HCT116 (cell line): ENCODE measurements around the gene PCID2. TPM values are rescaled to one million over a fixed set of nuclear protein-coding genes. Genes with fewer than 3 reads are reported as not detected.
A peak's percentile ranks its signal among the peaks of the same experiment; 100 is the strongest.

ENCODE experiments used
- ATAC-seq: fragments of 200-7000 bp; cut with Tn5 transposase; 2 replicates; pipeline ENCODE4 v1.9.1; 2020; ENCODE audit warnings: mild to moderate bottlenecking, moderate library complexity
- BruUV-seq: library from RNA; stranded (reverse); fragments of 400-500 nt; replicated peaks from 2 replicates; lab custom pipeline; 2021; lab: Mats Ljungman, UMichigan
- CTCF ChIA-PET: fragments of 300-600 bp; sonication (Branson Sonifier 250); formaldehyde crosslinking; loops from one replicate; lab custom pipeline; 2021; ENCODE audit warnings: antibody characterized with exemption; lab: Charles Lee
- POLR2A ChIA-PET: fragments of 300-600, 350-600 bp; sonication (Branson Sonifier 250); formaldehyde crosslinking; loops from one replicate; lab custom pipeline; 2021; ENCODE audit warnings: antibody characterized with exemption; lab: Charles Lee
- RAD21 ChIA-PET, 2 experiments: fragments of 300-600 bp; sonication (Branson Sonifier 250); formaldehyde crosslinking; loops; one replicate each; lab custom pipeline; 2023; ENCODE audit warnings: low total read pairs in 2 of 2; ENCODE audit not compliant: uncharacterized antibody in 2 of 2, unreplicated experiment in 2 of 2, low non-redundant PET in 1 of 2; lab: Charles Lee
- DNase-seq: peaks from one replicate; pipeline ENCODE4 v3.0.0-alpha.2; 2010; ENCODE audit warnings: low read depth, low spot score
- H2AFZ ChIP-seq: fragments of 200-600 bp; shearing (Covaris generic), sonication (generic); 2 replicates; pipeline ENCODE4 v1.6.1; 2017; ENCODE audit warnings: low read depth, mixed run types, mixed read lengths, antibody characterized with exemption, low read length; ENCODE audit not compliant: poor library complexity, severe bottlenecking
- H3K27ac ChIP-seq: 2 replicates; pipeline ENCODE4 v1.5.1; 2012; ENCODE audit warnings: low read depth, low read length
- H3K27me3 ChIP-seq: fragments of 200-600 bp; sonication (generic); 2 replicates; pipeline ENCODE4 v1.6.1; 2016; ENCODE audit warnings: mixed run types, low read length, mixed read lengths; ENCODE audit not compliant: insufficient read depth
- H3K36me3 ChIP-seq, 2 experiments: fragments of 200-500 bp in 1 of 2; fragments of 200-600 bp in 1 of 2; sonication (Bioruptor generic) in 1 of 2; sonication (generic) in 1 of 2; 2 replicates each; pipeline versions ENCODE4 v1.5.1 to v1.6.1; 2014 to 2016; ENCODE audit warnings: low read length in 2 of 2, inconsistent platforms in 1 of 2, mixed read lengths in 1 of 2, mixed run types in 1 of 2; ENCODE audit not compliant: insufficient read depth in 2 of 2, control insufficient read depth in 1 of 2
- H3K4me1 ChIP-seq, 2 experiments: fragments of 200-600 bp in 1 of 2; sonication (generic) in 1 of 2; 2 replicates each; pipeline versions ENCODE4 v1.5.1 to v1.6.1; 2012 to 2017; ENCODE audit warnings: low read length in 2 of 2, inconsistent platforms in 1 of 2, mild to moderate bottlenecking in 1 of 2, mixed read lengths in 1 of 2, mixed run types in 1 of 2, moderate library complexity in 1 of 2; ENCODE audit not compliant: insufficient read depth in 2 of 2, control insufficient read depth in 1 of 2
- H3K4me2 ChIP-seq: fragments of 200-600 bp; sonication (generic); 2 replicates; pipeline ENCODE4 v1.6.1; 2017; ENCODE audit warnings: mixed run types, low read length, mixed read lengths
- H3K4me3 ChIP-seq, 2 experiments: fragments of 200-600 bp in 1 of 2; sonication (generic) in 1 of 2; replicated peaks in 1 of 2; 2 replicates each; pipeline ENCODE4 v1.5.1; 2011 to 2016; ENCODE audit warnings: low read length in 2 of 2, control low read depth in 1 of 2, low read depth in 1 of 2, mild to moderate bottlenecking in 1 of 2, mixed read lengths in 1 of 2, mixed run types in 1 of 2
- H3K79me2 ChIP-seq: fragments of 200-600 bp; sonication (generic); 2 replicates; pipeline ENCODE4 v1.6.1; 2017; ENCODE audit warnings: mild to moderate bottlenecking, mixed run types, low read length, moderate library complexity, mixed read lengths; ENCODE audit not compliant: insufficient read depth
- H3K9ac ChIP-seq: fragments of 200-600 bp; sonication (generic); 2 replicates; pipeline ENCODE4 v1.6.1; 2016; ENCODE audit warnings: low read length, mixed read lengths
- H3K9me2 ChIP-seq: fragments of 200-600 bp; sonication (generic), shearing (Covaris generic); 2 replicates; pipeline ENCODE4 v1.6.1; 2017; ENCODE audit warnings: mixed run types, mild to moderate bottlenecking, moderate library complexity; ENCODE audit not compliant: insufficient read depth
- H3K9me3 ChIP-seq, 2 experiments: fragments of 200-500 bp in 1 of 2; fragments of 200-600 bp in 1 of 2; sonication (Bioruptor generic) in 1 of 2; sonication (generic) in 1 of 2; 2 replicates each; pipeline ENCODE4 v1.6.1; 2014 to 2017; ENCODE audit warnings: low read length in 2 of 2, mixed read lengths in 2 of 2, inconsistent platforms in 1 of 2, low read depth in 1 of 2, mild to moderate bottlenecking in 1 of 2, mixed run types in 1 of 2, moderate library complexity in 1 of 2; ENCODE audit not compliant: control insufficient read depth in 1 of 2, insufficient read depth in 1 of 2
- H4K20me1 ChIP-seq: fragments of 200-600 bp; sonication (generic), shearing (Covaris generic); 2 replicates; pipeline ENCODE4 v1.6.1; 2017; ENCODE audit warnings: mixed run types, mild to moderate bottlenecking, moderate library complexity; ENCODE audit not compliant: insufficient read depth
- ATF3 ChIP-seq: IDR thresholded peaks from 2 replicates; pipeline ENCODE4 v1.6.1; 2012
- JUND ChIP-seq: IDR thresholded peaks from 2 replicates; pipeline ENCODE4 v1.6.1; 2012
- MAX ChIP-seq: IDR thresholded peaks from 2 replicates; pipeline ENCODE4 v1.6.1; 2012
- RAD21 ChIP-seq: IDR thresholded peaks from 2 replicates; pipeline ENCODE4 v1.6.1; 2012; ENCODE audit warnings: low read depth, mild to moderate bottlenecking
- ZNF274 ChIP-seq: fragments of 200-500 bp; sonication (Bioruptor generic); IDR thresholded peaks from 2 replicates; pipeline ENCODE4 v1.6.1; 2014; ENCODE audit warnings: mild to moderate bottlenecking, low read depth, low read length, inconsistent platforms
- intact Hi-C: fragments of 100-400 bp; cut with micrococcal nuclease; formaldehyde crosslinking; loops from 2 replicates; pipeline ENCODE4 v1.10.0; 2022
- total RNA-seq: library from RNA; stranded (reverse); gene quantifications from one replicate; pipeline ENCODE4 v1.2.1, GENCODE V29; 2021; ENCODE audit not compliant: unreplicated experiment

Gene PCID2
- total RNA-seq, 1 experiment from 2014 or later, result 73.3 TPM

- no peaks in the 10 kb centered on the region for H3K4me1 ChIP-seq
Measured at GRCh38 chr13:113239357-113239756, 30.9 kb upstream of the PCID2 start.

GRCh38 chr13:113238536-113238935, 30.1 kb upstream of the PCID2 start:
- Histone ChIP-seq H3K4me3 (no peak overlapping the region), H3K36me3 (peaks cover 15 to 36% of the 10 kb centered on the region in 2 experiments), H3K9me3 (no peaks in the 10 kb centered on the region), H3K27ac (no peak overlapping the region), H3K4me1 (no peaks in the 10 kb centered on the region), H3K4me2 (no peak overlapping the region), H4K20me1 (no peaks in the 10 kb centered on the region), H2AFZ (no peak overlapping the region), H3K9ac (no peak overlapping the region), H3K27me3 (no peaks in the 10 kb centered on the region), H3K9me2 (no peaks in the 10 kb centered on the region), H3K79me2 (no peaks in the 10 kb centered on the region)
- BruUV-seq, result no TSS peak
- ATAC-seq (no peak), DNase-seq (no peak)
- intact Hi-C loops, result no loop called here
- ChIA-PET POLR2A (no interaction called here), CTCF (no interaction called here), RAD21 (no interaction called here)
- no peak for TF ChIP-seq JUND
- TF ChIP-seq RAD21, result 0 out of 2 replicates have a peak, but pooled peaks have one; percentile 4

More at GRCh38 chr13:113239357-113239756, 30.9 kb upstream of the PCID2 start:
- Histone ChIP-seq H3K9ac (no peak overlapping the region), H4K20me1 (no peaks in the 10 kb centered on the region), H3K36me3 (peaks cover 20 to 39% of the 10 kb centered on the region in 2 experiments), H3K4me2 (no peak overlapping the region), H3K27me3 (no peaks in the 10 kb centered on the region), H3K27ac (no peak overlapping the region), H3K9me3 (no peaks in the 10 kb centered on the region), H3K9me2 (no peaks in the 10 kb centered on the region), H3K4me3 (no peak overlapping the region), H3K79me2 (no peaks in the 10 kb centered on the region), H2AFZ (no peak overlapping the region)
- BruUV-seq, result no TSS peak
- CTCF ChIA-PET, result no interaction called here
- no peak for TF ChIP-seq ATF3
- no peak for TF ChIP-seq ZNF274
- no peak for TF ChIP-seq JUND
- no peak for TF ChIP-seq MAX
- DNase-seq, result no peak
- RAD21 ChIA-PET, result no interaction called here
- intact Hi-C loops, result no loop called here
- no peak for ATAC-seq
- POLR2A ChIA-PET, result no interaction called here
